DMS153 treated with DMSO at 0.1 percent for 48 hours (cell line): ENCODE results near the gene BBS1.
"Not testable (repeated sequence)": the region's sequence is repeated elsewhere in the genome, so short reads cannot be mapped to it uniquely, and the experiment has no call there.

Source experiments
- DNase-seq: peaks from one replicate; lab custom pipeline; 2025; ENCODE audit not compliant: unreplicated experiment; lab: John Stamatoyannopoulos, UW

Gene BBS1

DNA sequence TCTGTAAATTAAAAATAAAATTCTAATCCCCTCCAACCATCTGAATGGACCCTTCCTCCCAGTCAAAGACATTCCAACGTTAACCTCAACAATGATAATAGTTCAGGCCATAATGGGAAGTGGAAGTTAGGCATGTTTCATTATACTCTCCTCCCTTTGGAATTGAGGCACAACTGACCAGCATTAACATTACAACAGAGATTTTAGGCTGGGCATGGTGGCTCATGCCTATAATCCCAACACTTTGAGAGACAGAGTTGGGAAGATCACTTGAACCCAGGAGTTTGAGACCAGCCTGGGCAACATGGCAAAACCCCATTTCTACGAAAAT, 60.4 kb downstream of the BBS1 start:
- no peak for DNase-seq

GRCh38 chr11:66579017-66579606, 68.7 kb downstream of the BBS1 start:
- no peak for DNase-seq

DNA sequence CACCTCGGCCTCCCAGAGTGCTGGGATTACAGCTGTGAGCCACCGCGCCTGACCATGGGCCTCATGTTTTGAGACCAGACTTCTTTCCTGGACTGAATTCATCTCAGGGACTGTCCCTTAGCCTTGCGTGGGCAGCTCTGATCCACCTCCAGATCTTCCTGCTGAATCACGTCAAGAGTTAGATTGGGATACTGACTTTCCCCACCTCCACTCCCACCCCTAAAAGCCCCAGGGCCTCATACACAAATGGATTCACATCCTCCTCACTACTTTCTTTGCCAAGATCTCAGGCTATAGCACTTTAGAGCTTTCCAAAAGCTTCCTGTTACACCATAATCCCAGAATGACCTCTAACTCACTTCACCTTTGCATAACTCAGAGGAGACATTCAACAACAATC, 70.4 kb downstream of the BBS1 start:
- DNase-seq: no peak

- DNase-seq: no peak
Measured at GRCh38 chr11:66581261-66581660, 70.8 kb downstream of the BBS1 start.

- not testable (repeated sequence) for DNase-seq
Measured at GRCh38 chr11:66582565-66583147, 72.2 kb downstream of the BBS1 start.
